A673 (cell line): Measurements from ENCODE around the gene NBAS. TPM values are rescaled to one million over a fixed set of nuclear protein-coding genes. Genes with fewer than 3 reads are reported as not detected.

Source experiments
- BruUV-seq: library from RNA; stranded (reverse); fragments of 400-500 nt; replicated peaks from 2 replicates; lab custom pipeline; 2021; lab: Mats Ljungman, UMichigan
- CTCF ChIA-PET: fragments of 300-600 bp; sonication (Branson Sonifier 250); formaldehyde crosslinking; loops from one replicate; lab custom pipeline; 2022; ENCODE audit warnings: antibody characterized with exemption; lab: Charles Lee
- POLR2A ChIA-PET: fragments of 300-600 bp; sonication (Branson Sonifier 250); formaldehyde crosslinking; loops from one replicate; lab custom pipeline; 2022; ENCODE audit warnings: antibody characterized with exemption; ENCODE audit not compliant: low non-redundant PET; lab: Charles Lee
- DNase-seq: peaks from one replicate; pipeline ENCODE4 v3.0.0-alpha.2; 2015; ENCODE audit warnings: low spot score
- H3K27ac ChIP-seq: fragments of 200-600 bp; sonication (generic); 2 replicates; pipeline ENCODE4 v1.5.1; 2016; ENCODE audit warnings: mixed run types, low read depth, mild to moderate bottlenecking, mixed read lengths, antibody characterized with exemption, low read length; ENCODE audit not compliant: poor library complexity, severe bottlenecking
- H3K27me3 ChIP-seq: fragments of 200-600 bp; sonication (generic); replicated peaks from 2 replicates; pipeline ENCODE4 v1.6.1; 2017; ENCODE audit warnings: mixed run types, low read depth, mild to moderate bottlenecking, mixed read lengths, antibody characterized with exemption, low read length; ENCODE audit not compliant: insufficient read depth, poor library complexity
- H3K36me3 ChIP-seq: fragments of 200-600 bp; sonication (generic); 2 replicates; pipeline ENCODE4 v1.6.1; 2016; ENCODE audit warnings: mixed run types, mild to moderate bottlenecking, mixed read lengths, antibody characterized with exemption, low read length; ENCODE audit not compliant: insufficient read depth, poor library complexity, severe bottlenecking
- H3K4me1 ChIP-seq: fragments of 200-600 bp; sonication (generic); 2 replicates; pipeline ENCODE4 v1.6.1; 2017; ENCODE audit warnings: mixed run types, mild to moderate bottlenecking, mixed read lengths, antibody characterized with exemption, low read length; ENCODE audit not compliant: insufficient read depth, poor library complexity, severe bottlenecking
- H3K4me3 ChIP-seq: fragments of 200-600 bp; sonication (generic); 2 replicates; pipeline ENCODE4 v1.5.1; 2016; ENCODE audit warnings: low read depth, mixed run types, mild to moderate bottlenecking, mixed read lengths, low read length; ENCODE audit not compliant: poor library complexity, severe bottlenecking
- H3K9me3 ChIP-seq: fragments of 200-600 bp; sonication (generic); 2 replicates; pipeline ENCODE4 v1.6.1; 2016; ENCODE audit warnings: mixed run types, low read depth, mild to moderate bottlenecking, mixed read lengths, antibody characterized with exemption, low read length; ENCODE audit not compliant: poor library complexity, severe bottlenecking
- EZH2 ChIP-seq: fragments of 200-600 bp; sonication (generic); IDR thresholded peaks from 2 replicates; pipeline ENCODE4 v1.6.1; 2017; ENCODE audit warnings: borderline replicate concordance, low read depth, mild to moderate bottlenecking, mixed read lengths, antibody characterized with exemption, low read length; ENCODE audit not compliant: poor library complexity, severe bottlenecking
- intact Hi-C: fragments of 100-400 bp; cut with micrococcal nuclease; formaldehyde crosslinking; loops from one replicate; pipeline ENCODE4 v1.10.0; 2022; ENCODE audit not compliant: unreplicated experiment
- total RNA-seq: library from RNA; stranded (reverse); gene quantifications from 2 replicates; pipeline ENCODE4 v1.2.3, GENCODE V29; 2021
- TF ChIP-seq, protein P1 (sequence below): fragments of 300-800, 200-600 bp; sonication (generic); conservative IDR thresholded peaks from 2 replicates; pipeline ENCODE4 v1.5.1; 2017; ENCODE audit warnings: low read depth, mild to moderate bottlenecking, antibody characterized with exemption, low read length, moderate library complexity, mixed read lengths

NBAS gene
- total RNA-seq, 1 experiment from 2014 or later, result 38.7 TPM

DNA sequence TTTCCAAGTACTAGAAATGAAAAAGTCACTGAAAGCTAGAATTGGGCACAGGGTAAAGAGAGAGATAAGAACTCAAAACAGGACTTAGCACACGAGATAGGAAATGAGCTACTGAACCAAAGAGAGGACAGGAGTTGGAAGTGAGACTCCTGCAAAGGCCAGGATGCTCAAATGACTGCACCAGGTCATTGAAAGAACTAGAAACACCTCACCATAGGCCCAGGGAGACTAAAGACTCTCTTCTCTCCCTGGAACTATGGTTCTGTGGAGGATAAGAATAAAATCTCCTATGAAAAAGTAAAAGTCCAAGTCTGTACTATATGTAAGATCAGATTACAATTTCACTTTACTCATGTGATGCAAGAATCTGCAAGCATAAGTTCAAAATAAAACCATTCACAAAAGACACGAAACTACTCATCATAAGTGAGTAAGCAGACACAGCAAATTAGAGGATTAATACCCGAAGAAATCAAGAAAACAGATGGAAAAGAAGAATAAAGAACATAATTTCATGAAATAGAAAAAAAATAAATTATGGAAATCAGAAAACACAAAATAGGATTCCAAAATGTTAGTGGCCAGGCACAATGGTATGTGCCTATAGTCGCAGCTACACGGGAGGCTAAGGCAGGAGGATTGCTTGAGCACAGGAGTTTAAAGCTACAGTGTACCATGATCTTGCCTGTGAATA lies 6.5 kb downstream of the NBAS start:
- no peaks in the 10 kb centered on the region for H3K9me3 ChIP-seq
- H3K27me3 ChIP-seq, result no peaks in the 10 kb centered on the region
- TF ChIP-seq, protein P1, sequence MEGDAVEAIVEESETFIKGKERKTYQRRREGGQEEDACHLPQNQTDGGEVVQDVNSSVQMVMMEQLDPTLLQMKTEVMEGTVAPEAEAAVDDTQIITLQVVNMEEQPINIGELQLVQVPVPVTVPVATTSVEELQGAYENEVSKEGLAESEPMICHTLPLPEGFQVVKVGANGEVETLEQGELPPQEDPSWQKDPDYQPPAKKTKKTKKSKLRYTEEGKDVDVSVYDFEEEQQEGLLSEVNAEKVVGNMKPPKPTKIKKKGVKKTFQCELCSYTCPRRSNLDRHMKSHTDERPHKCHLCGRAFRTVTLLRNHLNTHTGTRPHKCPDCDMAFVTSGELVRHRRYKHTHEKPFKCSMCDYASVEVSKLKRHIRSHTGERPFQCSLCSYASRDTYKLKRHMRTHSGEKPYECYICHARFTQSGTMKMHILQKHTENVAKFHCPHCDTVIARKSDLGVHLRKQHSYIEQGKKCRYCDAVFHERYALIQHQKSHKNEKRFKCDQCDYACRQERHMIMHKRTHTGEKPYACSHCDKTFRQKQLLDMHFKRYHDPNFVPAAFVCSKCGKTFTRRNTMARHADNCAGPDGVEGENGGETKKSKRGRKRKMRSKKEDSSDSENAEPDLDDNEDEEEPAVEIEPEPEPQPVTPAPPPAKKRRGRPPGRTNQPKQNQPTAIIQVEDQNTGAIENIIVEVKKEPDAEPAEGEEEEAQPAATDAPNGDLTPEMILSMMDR, result no peak
- TF ChIP-seq EZH2, result no peak
- H3K36me3 ChIP-seq, result no peaks in the 10 kb centered on the region
- DNase-seq, result peak; percentile 10
- ChIA-PET POLR2A (no interaction called here), CTCF (no interaction called here)
- intact Hi-C loops, result no loop called here
- H3K4me3 ChIP-seq, result no peak overlapping the region
- peaks cover 5% of the 10 kb centered on the region for H3K4me1 ChIP-seq
- no TSS peak for BruUV-seq
- peak overlapping the region; percentile 49 for H3K27ac ChIP-seq

GRCh38 chr2:15553951-15554350 lies 7.2 kb downstream of the NBAS start:
- TF ChIP-seq, protein P1, result no peak
- no peak for TF ChIP-seq EZH2
- ChIA-PET POLR2A (no interaction called here), CTCF (no interaction called here)
- Histone ChIP-seq H3K27me3 (no peaks in the 10 kb centered on the region), H3K36me3 (no peaks in the 10 kb centered on the region), H3K4me3 (no peak overlapping the region), H3K4me1 (peaks cover 5% of the 10 kb centered on the region), H3K27ac (peak overlapping the region; percentile 49), H3K9me3 (no peaks in the 10 kb centered on the region)
- no TSS peak for BruUV-seq
- no peak for DNase-seq
- intact Hi-C loops, result no loop called here

DNA sequence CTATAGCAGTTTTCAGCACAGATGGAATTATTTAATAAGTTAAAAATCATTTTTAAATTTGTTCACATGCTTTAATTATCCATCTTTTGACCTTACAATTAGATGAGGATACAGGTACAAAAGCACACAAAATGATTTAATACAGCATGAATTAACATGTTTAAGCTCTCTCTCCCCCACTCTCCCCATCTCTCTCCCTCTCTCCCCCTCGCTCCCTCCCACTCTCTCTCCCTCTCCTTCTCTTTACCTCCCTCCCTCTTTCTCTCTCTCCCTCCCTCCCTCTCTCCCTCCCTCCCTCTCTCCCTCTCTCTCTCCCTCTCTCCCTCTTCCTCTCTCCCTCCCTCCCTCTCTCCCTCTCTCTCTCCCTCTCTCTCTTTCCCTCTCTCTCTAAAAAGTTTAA lies 7.6 kb downstream of the NBAS start:
- DNase-seq, result no peak
- H3K27me3 ChIP-seq, result no peaks in the 10 kb centered on the region
- H3K36me3 ChIP-seq, result no peaks in the 10 kb centered on the region
- TF ChIP-seq, protein P1, result no peak
- TF ChIP-seq EZH2, result no peak
- ChIA-PET CTCF (interaction anchor here (0.9 kb wide), 1 partner anchor 24 kb away, joined by 4 read pairs; no protein-coding TSS in a partner anchor), POLR2A (no interaction called here)
- peaks cover 5% of the 10 kb centered on the region for H3K4me1 ChIP-seq
- intact Hi-C loops, result no loop called here
- no TSS peak for BruUV-seq
- H3K4me3 ChIP-seq, result no peak overlapping the region
- H3K27ac ChIP-seq, result no peak overlapping the region
- no peaks in the 10 kb centered on the region for H3K9me3 ChIP-seq
